Gastrocnemius medialis (tissue), 4 donors: ENCODE results near the gene GALNT16. TPM values are rescaled to one million over a fixed set of nuclear protein-coding genes. Genes with fewer than 3 reads are reported as not detected.

Experiments
- ATAC-seq, 2 donors: fragments of 150-250 bp; one replicate each; pipeline ENCODE4 v1.9.1; 2016
- DNase-seq, 2 donors: peaks; one replicate each; pipeline ENCODE4 v3.0.0-alpha.2; 2019
- H3K27ac ChIP-seq, 4 donors: fragments of 200-600 bp; sonication (generic); 1 replicate in 1 of 4; 2 replicates in 3 of 4; pipeline ENCODE4 v1.5.1; 2016 to 2018; ENCODE audit warnings: mild to moderate bottlenecking in 2 of 4, moderate library complexity in 1 of 4
- H3K27me3 ChIP-seq, 3 donors: fragments of 200-600 bp; sonication (generic) in 2 of 3; 1 replicate in 1 of 3; 2 replicates in 2 of 3; pipeline versions ENCODE4 v1.5.1 to v1.6.0; 2016 to 2019; ENCODE audit warnings: mild to moderate bottlenecking in 1 of 3, moderate library complexity in 1 of 3
- H3K36me3 ChIP-seq, 2 donors: fragments of 200-600 bp; sonication (generic) in 1 of 2; one replicate each; pipeline ENCODE4 v1.5.1; 2017 to 2018
- H3K4me1 ChIP-seq, 2 donors: fragments of 200-600 bp; sonication (generic) in 1 of 2; one replicate each; pipeline ENCODE4 v1.5.1; 2016 to 2017; ENCODE audit warnings: mild to moderate bottlenecking in 2 of 2
- H3K4me3 ChIP-seq, 4 donors: fragments of 200-600 bp; sonication (generic) in 3 of 4; 1 replicate in 1 of 4; 2 replicates in 3 of 4; pipeline ENCODE4 v1.5.1; 2016 to 2019; ENCODE audit warnings: mild to moderate bottlenecking in 2 of 4
- H3K9me3 ChIP-seq, 3 donors: fragments of 200-600 bp; sonication (generic) in 2 of 3; 1 replicate in 1 of 3; 2 replicates in 2 of 3; pipeline ENCODE4 v1.5.1; 2016 to 2019
- POLR2A ChIP-seq, 2 donors: fragments of 450-650 bp; IDR thresholded peaks; one replicate each; pipeline ENCODE4 v1.6.1; 2017; ENCODE audit warnings: antibody characterized with exemption in 2 of 2, mild to moderate bottlenecking in 2 of 2, moderate library complexity in 2 of 2
- in situ Hi-C, 4 donors: fragments of 200-750 bp; cut with MboI; loops; one replicate each; pipeline versions ENCODE4 v1.15.0 to v1.8.0; 2017; ENCODE audit warnings: low sequenced_read_pairs in 4 of 4
- intact Hi-C: fragments of 100-400 bp; cut with DNase I; formaldehyde crosslinking; loops from one replicate; pipeline ENCODE4 v1.15.1; 2023; ENCODE audit warnings: low total_unique reads
- total RNA-seq, 4 donors: library from RNA; depleted of rRNA; stranded (reverse); fragments of >200 nt; gene quantifications; one replicate each; pipeline versions ENCODE4 v1.1.0 to v1.2.3, GENCODE V29; 2016
- TF ChIP-seq, protein P1 (sequence below), 5 experiments: fragments of 450-650 bp in 3 of 5; fragments of 200-600 bp in 2 of 5; sonication (generic) in 2 of 5; IDR thresholded peaks in 4 of 5; conservative IDR thresholded peaks in 1 of 5; 1 replicate in 4 of 5; 2 replicates in 1 of 5; pipeline ENCODE4 v1.5.1; 2016 to 2019; ENCODE audit warnings: antibody characterized with exemption in 5 of 5, mild to moderate bottlenecking in 3 of 5, moderate library complexity in 3 of 5

The GALNT16 gene
- total RNA-seq, 4 donors from 2014 or later = 0.15 to 2.7 (median 1.7) TPM

DNA sequence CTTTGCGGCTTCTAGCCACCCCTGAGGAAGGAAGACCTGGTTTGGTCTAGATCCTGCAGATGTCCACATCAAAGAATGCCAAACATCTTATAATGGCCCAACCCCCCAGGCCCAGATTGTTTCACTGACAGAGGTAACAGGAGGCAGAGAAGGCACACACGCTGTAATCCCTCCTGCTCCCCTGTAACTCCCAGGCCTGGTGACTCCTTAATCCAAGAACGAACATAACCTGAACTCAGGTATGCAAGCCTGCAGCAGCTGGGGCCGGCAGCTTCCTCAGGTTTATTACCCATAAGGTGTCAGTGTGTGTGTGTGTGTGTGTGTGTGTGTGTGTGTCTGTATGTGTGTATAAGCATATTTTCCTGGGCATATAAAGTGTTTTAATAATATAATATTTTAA lies 85.4 kb downstream of the GALNT16 start:
- no peak overlapping the region for H3K27ac ChIP-seq
- H3K4me1 ChIP-seq = no peaks in the 10 kb centered on the region
- no peaks in the 10 kb centered on the region for H3K9me3 ChIP-seq
- intact Hi-C loops (loop anchor here (10.0 kb wide), 1 partner anchor 101 kb away; no protein-coding TSS in a partner anchor), in situ Hi-C loops (no loop called here)
- no peak overlapping the region for H3K4me3 ChIP-seq
- ATAC-seq = no peak
- no peak for DNase-seq
- H3K27me3 ChIP-seq = no peaks in the 10 kb centered on the region
- H3K36me3 ChIP-seq = no peaks in the 10 kb centered on the region
- TF ChIP-seq POLR2A (IDR thresholded peaks at IDR 0.05) = no peak
- TF ChIP-seq, protein P1, sequence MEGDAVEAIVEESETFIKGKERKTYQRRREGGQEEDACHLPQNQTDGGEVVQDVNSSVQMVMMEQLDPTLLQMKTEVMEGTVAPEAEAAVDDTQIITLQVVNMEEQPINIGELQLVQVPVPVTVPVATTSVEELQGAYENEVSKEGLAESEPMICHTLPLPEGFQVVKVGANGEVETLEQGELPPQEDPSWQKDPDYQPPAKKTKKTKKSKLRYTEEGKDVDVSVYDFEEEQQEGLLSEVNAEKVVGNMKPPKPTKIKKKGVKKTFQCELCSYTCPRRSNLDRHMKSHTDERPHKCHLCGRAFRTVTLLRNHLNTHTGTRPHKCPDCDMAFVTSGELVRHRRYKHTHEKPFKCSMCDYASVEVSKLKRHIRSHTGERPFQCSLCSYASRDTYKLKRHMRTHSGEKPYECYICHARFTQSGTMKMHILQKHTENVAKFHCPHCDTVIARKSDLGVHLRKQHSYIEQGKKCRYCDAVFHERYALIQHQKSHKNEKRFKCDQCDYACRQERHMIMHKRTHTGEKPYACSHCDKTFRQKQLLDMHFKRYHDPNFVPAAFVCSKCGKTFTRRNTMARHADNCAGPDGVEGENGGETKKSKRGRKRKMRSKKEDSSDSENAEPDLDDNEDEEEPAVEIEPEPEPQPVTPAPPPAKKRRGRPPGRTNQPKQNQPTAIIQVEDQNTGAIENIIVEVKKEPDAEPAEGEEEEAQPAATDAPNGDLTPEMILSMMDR (IDR thresholded peaks at IDR 0.05 in 4 of 5, conservative IDR thresholded peaks at IDR 0.05 in 1 of 5) = no peak

DNA sequence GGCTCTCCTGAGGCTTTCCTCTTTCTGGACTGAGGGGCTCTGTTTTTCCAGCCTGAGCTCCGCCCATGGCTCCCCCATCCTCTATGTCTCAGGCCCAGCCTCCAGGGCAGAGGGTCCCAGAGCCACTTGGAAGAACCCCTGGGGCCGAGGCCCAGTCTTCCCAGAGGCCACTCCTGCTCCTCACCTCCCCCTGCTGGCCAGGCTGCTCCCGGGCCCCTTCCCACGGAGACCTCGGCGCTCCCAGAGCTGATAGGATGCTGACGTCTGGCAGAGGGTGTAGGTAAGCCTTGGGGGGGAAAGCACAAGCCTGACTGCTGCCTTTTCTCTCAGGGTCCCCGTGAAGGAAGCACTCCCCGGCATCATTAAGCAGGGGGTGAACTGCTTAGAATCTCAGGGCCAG lies 86.8 kb downstream of the GALNT16 start:
- no peak for DNase-seq
- in situ Hi-C loops = no loop called here
- no peaks in the 10 kb centered on the region for H3K36me3 ChIP-seq

DNA sequence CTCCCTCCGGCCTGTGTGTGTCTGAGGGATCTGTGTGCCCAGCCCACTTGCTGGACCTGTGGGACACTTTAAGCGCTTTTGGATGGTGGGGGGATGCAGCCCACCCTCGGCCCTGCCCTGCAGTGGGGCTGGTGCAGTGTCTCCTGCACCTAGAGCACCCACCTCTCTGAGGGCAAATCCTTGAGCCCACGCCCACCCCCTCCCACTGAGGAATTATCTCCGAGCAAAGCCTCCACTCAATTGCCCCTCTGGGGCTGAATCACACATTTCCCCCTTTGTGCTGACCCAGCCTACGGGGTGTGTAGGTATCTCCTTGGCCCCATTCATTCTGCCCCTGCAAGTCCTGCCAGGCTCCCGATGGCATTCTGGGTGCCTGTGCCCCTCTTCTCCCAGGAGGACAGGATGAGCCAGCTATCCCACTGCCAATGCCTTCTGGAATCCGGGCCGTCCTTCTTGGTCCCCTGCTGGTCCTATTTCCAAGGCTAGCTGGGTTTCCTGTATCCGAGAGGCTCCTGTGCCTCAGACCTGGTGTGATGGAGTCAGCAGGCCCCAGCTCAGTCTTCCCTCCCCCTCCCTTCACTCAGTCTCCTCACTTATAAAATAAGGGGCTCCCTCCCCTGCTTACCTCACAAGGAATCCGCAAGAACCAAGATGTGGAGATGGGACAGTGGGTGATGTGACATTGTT lies 89.3 kb downstream of the GALNT16 start:
- H3K4me3 ChIP-seq = no peak overlapping the region
- no peaks in the 10 kb centered on the region for H3K4me1 ChIP-seq
- H3K27ac ChIP-seq = no peak overlapping the region
- no peaks in the 10 kb centered on the region for H3K9me3 ChIP-seq
- no peaks in the 10 kb centered on the region for H3K27me3 ChIP-seq
- DNase-seq (no peak), ATAC-seq (no peak)
- no peaks in the 10 kb centered on the region for H3K36me3 ChIP-seq
- intact Hi-C loops = loop anchor here (10.0 kb wide), 1 partner anchor 104 kb away; no protein-coding TSS in a partner anchor
- in situ Hi-C loops = no loop called here
- TF ChIP-seq POLR2A (IDR thresholded peaks at IDR 0.05) = no peak
- TF ChIP-seq, protein P1 (IDR thresholded peaks at IDR 0.05 in 4 of 5, conservative IDR thresholded peaks at IDR 0.05 in 1 of 5) = no peak

More for the DNA sequence above, 86.8 kb downstream of the GALNT16 start:
- intact Hi-C loops = loop anchor here (10.0 kb wide), 1 partner anchor 102 kb away; no protein-coding TSS in a partner anchor
- TF ChIP-seq, protein P1 (IDR thresholded peaks at IDR 0.05 in 4 of 5, conservative IDR thresholded peaks at IDR 0.05 in 1 of 5) = peak in 4 of 5 experiments; percentile 30 to 60 (median 38)
- no peak for TF ChIP-seq POLR2A (IDR thresholded peaks at IDR 0.05)
- no peak overlapping the region for H3K4me3 ChIP-seq
- no peaks in the 10 kb centered on the region for H3K27me3 ChIP-seq
- no peaks in the 10 kb centered on the region for H3K4me1 ChIP-seq
- H3K9me3 ChIP-seq = no peaks in the 10 kb centered on the region
- ATAC-seq = no peak
- no peak overlapping the region for H3K27ac ChIP-seq

DNA sequence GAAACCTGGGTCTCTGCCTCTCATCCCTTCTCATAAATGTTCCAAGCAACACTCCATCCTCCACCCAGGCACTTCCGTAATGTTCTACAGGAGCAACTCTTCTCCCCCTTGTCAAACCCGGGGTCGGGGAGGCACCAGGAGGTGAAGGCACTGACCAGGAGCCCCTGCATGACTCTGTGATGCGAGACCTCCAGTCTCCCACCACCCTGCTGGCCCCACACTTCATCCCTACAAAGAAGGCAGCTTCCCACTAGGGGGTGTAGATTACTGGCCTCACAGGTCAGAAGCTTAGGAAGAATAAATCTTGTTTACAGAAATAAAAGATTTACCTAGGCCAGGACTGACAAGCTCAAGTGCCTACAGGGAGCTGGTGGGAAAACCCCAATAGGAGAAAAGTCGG lies 90.9 kb downstream of the GALNT16 start:
- H3K9me3 ChIP-seq = no peaks in the 10 kb centered on the region
- H3K27ac ChIP-seq = no peak overlapping the region
- in situ Hi-C loops (no loop called here), intact Hi-C loops (no loop called here)
- H3K4me1 ChIP-seq = no peaks in the 10 kb centered on the region
- H3K4me3 ChIP-seq = no peak overlapping the region
- DNase-seq (no peak), ATAC-seq (no peak)
- no peaks in the 10 kb centered on the region for H3K27me3 ChIP-seq
- H3K36me3 ChIP-seq = no peaks in the 10 kb centered on the region
- TF ChIP-seq, protein P1 (IDR thresholded peaks at IDR 0.05 in 4 of 5, conservative IDR thresholded peaks at IDR 0.05 in 1 of 5) = no peak
- no peak for TF ChIP-seq POLR2A (IDR thresholded peaks at IDR 0.05)
